Glomerular visceral epithelial cell (primary cell): ENCODE measurements around the gene BSN.

Source experiments
- DNase-seq: peaks from one replicate; pipeline ENCODE4 v3.0.0-alpha.2; 2016; ENCODE audit errors: extremely low spot score

BSN gene

GRCh38 chr3:49654955-49655556 lies 100.8 kb downstream of the BSN start:
- DNase-seq: no peak

DNA sequence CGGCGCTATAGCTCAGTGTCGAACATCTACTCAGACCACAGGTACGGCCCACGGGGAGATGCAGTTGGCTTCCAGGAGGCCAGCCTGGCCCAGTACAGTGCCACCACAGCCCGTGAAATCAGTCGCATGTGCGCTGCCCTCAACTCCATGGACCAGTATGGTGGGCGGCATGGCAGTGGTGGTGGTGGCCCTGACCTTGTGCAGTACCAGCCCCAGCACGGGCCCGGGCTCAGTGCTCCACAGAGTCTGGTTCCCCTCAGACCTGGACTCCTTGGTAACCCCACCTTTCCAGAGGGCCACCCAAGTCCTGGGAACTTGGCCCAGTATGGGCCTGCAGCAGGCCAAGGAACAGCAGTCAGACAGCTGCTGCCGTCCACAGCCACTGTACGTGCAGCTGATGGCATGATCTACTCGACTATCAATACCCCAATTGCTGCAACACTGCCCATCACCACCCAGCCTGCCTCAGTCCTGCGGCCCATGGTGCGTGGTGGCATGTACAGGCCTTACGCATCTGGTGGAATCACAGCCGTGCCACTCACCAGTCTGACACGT lies 101.5 kb downstream of the BSN start:
- DNase-seq: no peak

GRCh38 chr3:49656541-49657112 lies 102.3 kb downstream of the BSN start:
- no peak for DNase-seq

DNA sequence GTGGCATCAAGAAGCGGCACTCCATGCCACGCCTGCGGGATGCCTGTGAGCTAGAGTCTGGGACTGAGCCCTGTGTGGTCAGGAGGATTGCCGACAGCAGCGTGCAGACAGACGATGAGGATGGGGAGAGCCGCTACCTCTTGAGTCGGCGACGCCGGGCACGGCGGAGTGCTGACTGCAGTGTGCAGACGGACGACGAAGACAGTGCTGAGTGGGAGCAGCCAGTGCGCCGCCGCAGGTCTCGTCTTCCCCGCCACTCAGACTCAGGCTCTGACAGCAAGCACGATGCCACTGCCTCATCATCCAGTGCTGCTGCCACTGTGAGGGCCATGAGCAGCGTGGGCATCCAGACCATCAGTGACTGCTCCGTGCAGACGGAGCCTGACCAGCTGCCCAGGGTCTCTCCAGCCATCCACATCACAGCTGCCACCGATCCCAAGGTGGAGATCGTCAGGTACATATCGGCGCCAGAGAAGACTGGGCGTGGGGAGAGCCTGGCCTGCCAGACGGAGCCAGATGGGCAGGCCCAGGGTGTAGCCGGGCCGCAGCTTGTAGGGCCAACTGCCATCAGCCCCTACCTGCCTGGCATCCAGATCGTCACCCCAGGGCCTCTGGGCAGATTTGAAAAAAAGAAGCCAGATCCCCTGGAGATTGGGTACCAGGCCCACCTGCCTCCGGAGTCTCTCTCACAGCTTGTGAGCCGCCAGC lies 103.1 kb downstream of the BSN start:
- DNase-seq: no peak

DNA sequence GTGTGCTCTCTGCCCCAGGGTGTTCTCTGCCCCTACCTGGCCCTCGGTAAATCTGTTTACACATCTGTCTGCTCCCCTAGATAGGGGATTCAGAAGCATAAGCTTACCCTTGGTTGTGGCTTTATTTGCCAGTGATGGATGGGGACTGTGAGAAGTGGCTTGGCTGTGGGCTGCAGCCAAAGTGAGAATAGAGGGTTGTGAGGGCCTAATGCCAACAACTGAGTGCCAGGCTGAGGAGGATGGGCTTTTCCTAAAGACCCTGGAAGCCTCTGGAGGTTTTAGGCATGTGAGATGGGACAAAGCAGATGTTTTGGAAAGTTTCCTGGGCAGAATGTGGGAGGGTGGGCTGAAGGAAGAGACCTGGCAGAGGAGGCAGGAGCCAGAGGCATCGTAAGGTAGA lies 104.4 kb downstream of the BSN start:
- no peak for DNase-seq

DNA sequence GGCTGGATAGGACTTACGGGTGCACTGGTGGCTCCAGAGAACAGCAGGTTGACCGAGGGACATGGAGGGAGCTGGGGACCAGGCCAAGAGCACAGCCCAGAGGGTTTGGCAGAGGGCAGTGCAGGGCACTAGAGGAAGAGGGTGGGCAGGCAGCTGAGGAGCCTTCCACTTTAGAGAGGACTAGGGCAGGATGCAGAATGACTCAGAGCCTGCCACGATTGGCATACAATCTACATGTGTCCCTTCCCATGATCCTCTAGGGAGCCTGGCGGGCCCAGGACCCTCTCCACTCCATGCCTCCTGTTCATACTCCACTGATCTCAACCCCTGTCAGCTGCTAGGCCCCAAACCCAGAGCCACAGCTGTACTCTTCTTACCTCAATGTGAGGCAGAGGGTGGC lies 105.5 kb downstream of the BSN start:
- DNase-seq: no peak

- no peak for DNase-seq
These were observed 107.0 kb downstream of the BSN start for GRCh38 chr3:49661281-49661680.

- DNase-seq: no peak
These were observed 107.7 kb downstream of the BSN start for GRCh38 chr3:49662021-49662420.

DNA sequence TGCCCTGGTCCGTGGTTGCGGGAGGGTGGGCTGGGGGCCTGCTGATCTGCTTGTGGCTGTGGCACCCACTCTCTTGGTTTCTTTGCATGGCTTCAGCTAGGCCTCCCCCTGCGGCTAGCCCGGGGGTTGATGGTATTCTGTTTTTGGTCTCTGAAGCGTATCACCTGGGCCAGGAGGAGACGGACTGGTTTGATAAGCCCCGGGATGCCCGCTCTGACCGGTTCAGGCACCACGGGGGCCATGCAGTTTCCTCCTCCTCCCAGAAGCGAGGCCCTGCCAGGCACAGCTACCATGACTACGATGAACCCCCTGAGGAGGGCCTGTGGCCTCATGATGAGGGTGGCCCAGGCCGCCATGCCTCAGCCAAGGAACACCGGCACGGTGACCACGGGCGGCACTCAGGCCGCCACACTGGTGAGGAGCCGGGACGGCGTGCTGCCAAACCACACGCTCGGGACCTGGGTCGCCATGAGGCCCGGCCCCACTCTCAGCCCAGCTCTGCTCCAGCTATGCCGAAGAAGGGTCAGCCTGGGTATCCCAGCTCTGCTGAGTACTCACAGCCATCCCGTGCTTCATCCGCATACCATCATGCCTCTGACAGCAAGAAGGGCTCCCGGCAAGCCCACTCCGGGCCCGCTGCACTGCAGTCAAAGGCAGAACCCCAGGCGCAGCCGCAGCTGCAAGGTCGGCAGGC lies 108.6 kb downstream of the BSN start:
- DNase-seq: no peak

- no peak for DNase-seq
These were observed 109.6 kb downstream of the BSN start for GRCh38 chr3:49663831-49664230.

DNA sequence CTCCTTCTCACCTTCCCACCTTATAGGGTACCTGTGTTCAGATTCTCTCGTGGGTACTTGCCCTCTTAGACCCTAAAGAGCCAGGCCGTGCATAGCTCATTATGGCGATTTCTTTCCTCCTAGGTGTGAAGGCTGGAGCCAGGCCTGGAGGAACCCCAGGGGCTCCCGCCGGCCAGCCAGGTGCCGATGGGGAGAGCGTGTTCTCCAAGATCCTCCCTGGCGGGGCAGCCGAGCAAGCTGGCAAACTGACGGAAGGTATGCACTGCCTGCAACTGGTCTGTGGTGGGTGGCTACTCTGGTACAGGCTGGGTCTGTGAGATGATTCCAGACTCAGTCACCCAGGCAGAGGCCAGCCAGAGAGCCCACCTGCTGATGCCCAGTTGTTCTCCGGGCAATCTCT lies 110.0 kb downstream of the BSN start:
- DNase-seq: no peak

- DNase-seq: no peak
These were observed 111.7 kb downstream of the BSN start for GRCh38 chr3:49665822-49666519.

- DNase-seq: no peak
These were observed 112.3 kb downstream of the BSN start for GRCh38 chr3:49666592-49666991.

- no peak for DNase-seq
These were observed 113.6 kb downstream of the BSN start for GRCh38 chr3:49667701-49668413.

- peak; percentile 64 for DNase-seq
These were observed 114.1 kb downstream of the BSN start for GRCh38 chr3:49668414-49668797.

DNA sequence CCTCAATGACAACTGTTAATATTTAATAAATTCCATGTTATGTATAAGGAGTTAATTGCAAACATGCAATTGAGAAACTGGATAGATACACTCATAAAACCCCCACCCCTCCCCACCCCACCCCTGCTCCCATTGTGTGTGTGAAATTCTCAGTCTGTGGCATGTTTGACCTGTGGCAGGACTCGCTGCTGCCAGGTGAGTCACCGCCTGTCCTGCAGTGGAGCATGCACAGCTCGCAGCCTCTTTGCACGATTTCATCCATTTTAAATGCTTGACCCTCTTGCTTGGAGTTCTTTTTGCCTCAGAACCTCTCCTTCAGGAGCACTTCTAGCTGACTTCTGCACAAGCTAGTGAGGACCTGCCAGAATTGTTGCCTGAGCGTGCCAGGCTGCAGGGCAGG lies 114.6 kb downstream of the BSN start:
- peak; percentile 79 for DNase-seq

DNA sequence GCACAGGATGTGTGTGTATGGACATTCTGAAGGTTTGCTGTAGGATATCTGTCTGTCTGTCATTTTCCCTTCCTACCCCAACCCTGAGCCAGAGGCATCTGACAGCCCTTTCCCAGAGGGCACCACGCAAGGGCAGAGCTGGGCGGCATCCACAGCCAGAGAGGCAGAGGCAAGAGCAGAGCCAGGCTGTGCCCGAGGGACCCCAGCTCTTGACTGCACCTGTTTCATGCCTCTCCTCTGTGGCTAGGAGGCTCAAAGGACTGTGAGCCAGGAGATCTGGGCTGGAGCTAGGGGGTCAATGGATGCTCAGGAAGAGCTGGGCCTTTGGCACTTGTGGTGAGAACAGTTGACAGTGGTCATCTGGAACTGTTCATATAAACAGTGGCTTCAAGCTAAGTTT lies 115.1 kb downstream of the BSN start:
- DNase-seq: no peak

DNA sequence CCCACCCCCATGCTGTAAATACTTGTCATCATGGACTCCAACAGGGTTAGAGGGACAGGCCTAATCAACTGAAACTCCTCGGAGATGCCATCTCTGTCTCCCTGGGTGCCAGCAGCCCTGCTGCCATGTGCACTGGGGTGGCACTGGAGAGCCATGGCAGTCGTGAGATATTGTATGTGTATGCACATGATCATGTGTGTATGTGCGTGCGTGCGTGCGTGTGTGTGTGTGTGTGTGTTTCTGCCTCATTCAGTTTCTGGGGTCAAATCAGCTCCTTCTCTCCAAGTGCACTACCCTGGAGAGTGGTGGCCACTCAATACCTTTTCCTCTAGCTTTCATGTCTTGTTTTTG lies 116.6 kb downstream of the BSN start:
- DNase-seq: no peak

GRCh38 chr3:49671291-49672288 lies 117.3 kb downstream of the BSN start:
- peak; percentile 69 for DNase-seq

- peak; percentile 32 for DNase-seq
These were observed 118.9 kb downstream of the BSN start for GRCh38 chr3:49673121-49673714.
